Endothelial cell of umbilical vein (primary cell): Measurements from ENCODE around the gene CCDC188.

Experiments
- CTCF ChIP-seq, 2 donors: IDR thresholded peaks; 1 replicate in 1 of 2; 2 replicates in 1 of 2; pipeline ENCODE4 v1.5.1; 2011; ENCODE audit warnings: low read length in 2 of 2, mild to moderate bottlenecking in 2 of 2, moderate library complexity in 2 of 2, control low read depth in 1 of 2, inconsistent platforms in 1 of 2, low read depth in 1 of 2; ENCODE audit not compliant: insufficient read depth in 1 of 2; ENCODE audit errors: extremely low read depth in 1 of 2
- EZH2 ChIP-seq: IDR thresholded peaks from 2 replicates; pipeline ENCODE4 v1.6.1; 2012; ENCODE audit warnings: borderline replicate concordance, low read depth, mild to moderate bottlenecking, moderate library complexity, low read length, inconsistent platforms; ENCODE audit not compliant: severe bottlenecking
- FOS ChIP-seq: IDR thresholded peaks from 2 replicates; pipeline ENCODE4 v1.6.1; 2011; ENCODE audit warnings: mild to moderate bottlenecking, low read length, moderate library complexity, borderline replicate concordance; ENCODE audit not compliant: insufficient read depth
- GATA2 ChIP-seq: IDR thresholded peaks from 2 replicates; pipeline ENCODE4 v1.7.0; 2011; ENCODE audit warnings: low read depth, mild to moderate bottlenecking, moderate library complexity, mixed read lengths, low read length; ENCODE audit not compliant: insufficient read length, insufficient read depth
- JUN ChIP-seq: IDR thresholded peaks from 2 replicates; pipeline ENCODE4 v1.6.1; 2011; ENCODE audit warnings: borderline replicate concordance, low read depth; ENCODE audit not compliant: insufficient read length, insufficient read depth
- MAX ChIP-seq: IDR thresholded peaks from 2 replicates; pipeline ENCODE4 v1.6.1; 2011; ENCODE audit not compliant: insufficient read depth, insufficient read length
- MYC ChIP-seq: IDR thresholded peaks from one replicate; pipeline ENCODE4 v1.6.1; 2011; ENCODE audit warnings: mild to moderate bottlenecking, low read depth, low read length
- POLR2A ChIP-seq: IDR thresholded peaks from 2 replicates; pipeline ENCODE4 v1.6.1; 2012; ENCODE audit warnings: low read depth, mild to moderate bottlenecking, control low read depth, low read length
- POLR2AphosphoS5 ChIP-seq: IDR thresholded peaks from 2 replicates; pipeline ENCODE4 v1.6.1; 2012; ENCODE audit warnings: low read depth, mild to moderate bottlenecking, control low read depth, low read length, moderate library complexity; ENCODE audit not compliant: insufficient read depth

- no peak for TF ChIP-seq EZH2
- no peak for TF ChIP-seq POLR2A
- TF ChIP-seq CTCF (IDR thresholded peaks at IDR 0.05; ENCODE audit: extremely low read depth in 1 of 2, insufficient read depth in 1 of 2, low read depth in 1 of 2, low read length in 2 of 2) = no peak
- no peak for TF ChIP-seq MAX
- no peak for TF ChIP-seq GATA2
- TF ChIP-seq MYC = no peak
- no peak for TF ChIP-seq POLR2AphosphoS5
- TF ChIP-seq FOS = no peak
- no peak for TF ChIP-seq JUN
These were observed 16.9 kb upstream of the CCDC188 start for GRCh38 chr22:20167643-20168322.
